HFF-Myc (cell line): ENCODE data around the gene TTLL11.

ENCODE experiments used
- DNase-seq: peaks from one replicate; pipeline ENCODE4 v3.0.0-alpha.2; 2011; ENCODE audit warnings: low read depth; ENCODE audit errors: extremely low read depth
- H3K4me3 ChIP-seq: replicated peaks from 2 replicates; pipeline ENCODE4 v1.5.1; 2011; ENCODE audit warnings: low read depth, mild to moderate bottlenecking, control low read depth, low read length
- TF ChIP-seq, protein P1 (sequence below): IDR thresholded peaks from 2 replicates; pipeline ENCODE4 v1.5.1; 2012; ENCODE audit warnings: mild to moderate bottlenecking, low read depth, low read length, control low read depth; ENCODE audit errors: missing control alignments

Gene TTLL11

DNA sequence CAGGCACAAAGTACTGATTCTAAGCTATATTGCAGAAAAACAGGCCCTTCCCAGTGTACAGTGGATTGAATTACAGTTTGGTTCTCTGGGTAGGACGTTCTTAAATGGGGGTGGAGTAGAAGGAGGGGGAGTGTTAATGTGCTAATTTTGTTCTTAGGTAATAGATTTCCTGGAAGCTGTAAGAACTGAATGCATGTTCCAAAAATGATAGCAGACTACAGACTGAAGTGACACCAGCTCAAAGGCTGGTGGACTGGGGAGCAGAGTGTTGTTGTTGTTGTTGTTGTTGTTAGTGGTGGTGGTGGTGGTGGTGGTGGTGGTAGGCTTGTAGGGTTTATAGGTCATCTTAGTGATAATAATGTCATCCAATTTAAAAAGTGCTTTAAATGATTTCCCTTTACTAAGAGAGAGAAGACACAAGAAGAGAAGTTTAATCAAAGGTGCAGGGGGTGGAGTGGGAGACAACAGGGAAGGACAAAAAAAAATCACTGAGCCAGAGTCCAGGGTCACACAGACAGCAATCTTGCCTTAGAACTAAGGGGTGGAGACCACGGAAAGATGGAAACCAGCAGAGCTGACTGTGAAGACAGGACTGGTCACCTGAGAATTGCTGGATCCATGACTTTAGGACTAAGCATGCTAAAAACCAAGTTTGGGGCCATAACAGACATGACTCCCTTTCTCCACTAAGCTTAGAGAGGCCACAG, 27.0 kb downstream of the TTLL11 start:
- no peak overlapping the region for H3K4me3 ChIP-seq
- TF ChIP-seq, protein P1, sequence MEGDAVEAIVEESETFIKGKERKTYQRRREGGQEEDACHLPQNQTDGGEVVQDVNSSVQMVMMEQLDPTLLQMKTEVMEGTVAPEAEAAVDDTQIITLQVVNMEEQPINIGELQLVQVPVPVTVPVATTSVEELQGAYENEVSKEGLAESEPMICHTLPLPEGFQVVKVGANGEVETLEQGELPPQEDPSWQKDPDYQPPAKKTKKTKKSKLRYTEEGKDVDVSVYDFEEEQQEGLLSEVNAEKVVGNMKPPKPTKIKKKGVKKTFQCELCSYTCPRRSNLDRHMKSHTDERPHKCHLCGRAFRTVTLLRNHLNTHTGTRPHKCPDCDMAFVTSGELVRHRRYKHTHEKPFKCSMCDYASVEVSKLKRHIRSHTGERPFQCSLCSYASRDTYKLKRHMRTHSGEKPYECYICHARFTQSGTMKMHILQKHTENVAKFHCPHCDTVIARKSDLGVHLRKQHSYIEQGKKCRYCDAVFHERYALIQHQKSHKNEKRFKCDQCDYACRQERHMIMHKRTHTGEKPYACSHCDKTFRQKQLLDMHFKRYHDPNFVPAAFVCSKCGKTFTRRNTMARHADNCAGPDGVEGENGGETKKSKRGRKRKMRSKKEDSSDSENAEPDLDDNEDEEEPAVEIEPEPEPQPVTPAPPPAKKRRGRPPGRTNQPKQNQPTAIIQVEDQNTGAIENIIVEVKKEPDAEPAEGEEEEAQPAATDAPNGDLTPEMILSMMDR = no peak
- DNase-seq = no peak

DNA sequence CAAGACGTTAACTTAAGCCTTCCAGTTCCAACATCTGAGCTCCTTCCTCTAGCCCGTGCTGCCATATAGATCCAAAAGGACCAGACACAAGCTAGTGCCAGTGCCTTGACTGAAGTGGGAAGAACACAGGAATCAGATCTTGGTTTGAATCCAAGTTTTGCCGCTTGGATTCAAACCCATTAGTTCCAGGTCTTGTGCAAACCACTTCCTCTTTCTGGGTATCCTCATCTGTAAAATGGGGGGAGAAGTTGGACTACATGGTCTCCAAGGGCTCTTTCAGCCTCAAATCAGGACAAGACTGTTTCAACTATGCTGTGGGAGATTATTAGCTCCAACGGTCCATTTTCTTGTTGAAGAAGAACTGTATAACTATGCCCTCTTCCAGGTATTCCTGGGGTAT, 32.6 kb downstream of the TTLL11 start:
- TF ChIP-seq, protein P1 = no peak
- no peak overlapping the region for H3K4me3 ChIP-seq
- no peak for DNase-seq

DNA sequence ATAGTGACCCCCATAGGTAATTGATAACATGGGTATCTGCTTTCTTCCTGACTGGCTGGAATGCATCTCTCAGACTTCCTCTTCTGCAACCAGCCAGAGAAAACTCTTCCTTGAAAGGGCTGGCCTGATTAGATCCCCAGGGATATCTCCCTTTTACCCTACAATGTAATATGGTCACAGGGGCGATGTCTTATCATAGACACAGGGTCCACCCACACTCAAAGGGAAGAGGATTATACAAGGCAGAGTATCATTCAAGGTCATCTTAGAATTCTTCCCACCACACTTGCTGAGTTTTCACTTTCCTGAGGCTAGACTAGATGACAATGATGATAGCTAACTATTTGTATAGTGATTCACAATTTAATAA, 33.2 kb downstream of the TTLL11 start:
- DNase-seq = no peak
- TF ChIP-seq, protein P1 = no peak
- no peak overlapping the region for H3K4me3 ChIP-seq

DNA sequence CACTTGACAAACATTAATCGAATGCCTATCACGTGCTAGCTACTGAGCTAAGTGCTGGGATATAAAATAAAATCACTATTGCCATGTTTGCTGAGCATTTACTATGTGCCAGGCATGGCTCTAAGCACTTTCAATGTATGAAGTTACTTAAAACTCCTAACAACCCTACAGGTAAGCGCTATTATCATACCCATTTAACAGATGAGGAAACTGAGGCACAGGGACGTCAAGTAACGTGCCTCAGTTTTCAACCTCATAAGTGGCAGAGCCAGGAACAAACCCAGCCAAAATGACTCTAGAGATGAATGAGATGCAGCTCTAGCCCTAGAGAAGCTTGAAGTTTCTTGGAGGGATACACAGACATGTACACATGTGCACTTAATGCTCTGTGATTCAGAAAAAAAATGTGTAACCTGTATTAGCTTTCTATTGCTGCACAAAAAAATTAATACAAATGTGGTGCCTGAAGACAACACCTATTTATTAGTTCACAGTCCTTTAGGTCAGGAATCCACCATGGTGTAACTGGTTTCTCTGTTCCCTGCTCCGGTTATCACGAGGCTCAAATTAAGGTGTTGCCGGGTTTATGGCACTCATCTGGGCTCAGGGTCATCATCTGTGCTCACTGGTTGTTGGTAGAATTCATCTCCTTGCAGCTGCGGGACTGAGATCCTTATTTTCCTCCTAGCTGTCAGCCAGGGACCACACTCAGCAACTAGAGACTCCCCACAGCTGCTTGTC, 33.7 kb downstream of the TTLL11 start:
- H3K4me3 ChIP-seq = no peak overlapping the region
- no peak for DNase-seq
- TF ChIP-seq, protein P1 = no peak

DNA sequence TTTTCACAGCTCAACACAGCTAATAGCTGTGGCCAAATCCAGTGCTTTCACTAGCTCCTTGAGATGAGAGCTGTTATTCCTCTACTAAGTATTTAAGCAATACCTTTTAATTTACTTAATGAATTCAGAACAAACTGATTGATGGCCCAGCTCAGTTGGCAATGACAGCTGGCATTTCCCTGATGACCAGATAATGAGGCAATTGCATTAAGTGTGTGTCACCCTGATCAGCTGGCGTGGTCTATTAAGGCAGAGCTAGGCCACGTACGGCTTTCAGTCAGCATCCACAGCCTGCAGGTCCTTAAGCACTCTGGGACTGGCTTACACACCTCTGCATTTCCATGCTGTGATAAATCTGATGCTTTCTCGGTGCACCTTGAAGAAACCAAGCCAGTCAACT, 34.4 kb downstream of the TTLL11 start:
- no peak overlapping the region for H3K4me3 ChIP-seq
- TF ChIP-seq, protein P1 = no peak
- no peak for DNase-seq

DNA sequence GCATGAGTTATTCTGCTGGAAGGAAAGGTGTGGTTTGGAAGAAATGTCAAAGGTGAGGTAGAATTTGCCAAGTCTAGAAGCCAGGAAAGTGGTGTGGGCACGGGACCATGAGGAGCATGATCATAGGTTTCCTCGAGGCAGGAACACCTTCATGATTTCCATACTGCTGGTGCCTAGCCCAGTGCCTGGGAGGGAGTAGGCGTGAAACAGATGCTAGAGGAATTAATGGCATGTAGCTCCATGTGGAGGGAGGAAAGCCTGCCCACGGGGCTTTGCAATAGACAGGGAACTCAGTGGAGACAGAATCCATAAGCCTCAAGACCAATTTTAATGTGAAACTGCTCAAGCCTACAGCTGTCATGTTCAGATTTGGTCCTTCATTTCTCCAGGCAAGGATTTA, 35.1 kb downstream of the TTLL11 start:
- TF ChIP-seq, protein P1 = no peak
- no peak overlapping the region for H3K4me3 ChIP-seq
- no peak for DNase-seq
